Dedifferentiated amniotic fluid mesenchymal stem cell (primary cell): ENCODE results near the gene PCP4L1.
"Not testable (repeated sequence)": the region's sequence is repeated elsewhere in the genome, so short reads cannot be mapped to it uniquely, and the experiment has no call there.

Source experiments
- DNase-seq: peaks from one replicate; pipeline ENCODE4 v3.0.0-alpha.2; 2016; ENCODE audit errors: extremely low spot score

Gene PCP4L1

GRCh38 chr1:161314201-161314981 lies 55.8 kb downstream of the PCP4L1 start, which contains the start of gene SDHC:
Gene SDHC (plus strand): TSS chr1:161314381. CDS start chr1:161314406, 25 bp downstream.
- peak; percentile 89 for DNase-seq

- not testable (repeated sequence) for DNase-seq
Observed at GRCh38 chr1:161315841-161316674, 57.5 kb downstream of the PCP4L1 start.

GRCh38 chr1:161324020-161324419 lies 65.5 kb downstream of the PCP4L1 start:
- DNase-seq, result no peak

GRCh38 chr1:161330346-161330745 lies 71.8 kb downstream of the PCP4L1 start:
- no peak for DNase-seq

GRCh38 chr1:161333166-161333565 lies 74.6 kb downstream of the PCP4L1 start:
- no peak for DNase-seq
